Ammon's horn (tissue), 1 donor: ENCODE results near the gene CTNNA3.

Experiments
- DNase-seq: peaks from one replicate; pipeline ENCODE4 v3.0.0-alpha.2; 2016; ENCODE audit warnings: low spot score

Gene CTNNA3

GRCh38 chr10:66755474-66755873, 940.5 kb downstream of the CTNNA3 start:
- DNase-seq: no peak

- no peak for DNase-seq
These were observed 943.3 kb downstream of the CTNNA3 start for GRCh38 chr10:66752714-66753113.

- DNase-seq: no peak
These were observed 947.8 kb downstream of the CTNNA3 start for GRCh38 chr10:66748217-66748616.

GRCh38 chr10:66747451-66747850, 948.5 kb downstream of the CTNNA3 start:
- DNase-seq: no peak

DNA sequence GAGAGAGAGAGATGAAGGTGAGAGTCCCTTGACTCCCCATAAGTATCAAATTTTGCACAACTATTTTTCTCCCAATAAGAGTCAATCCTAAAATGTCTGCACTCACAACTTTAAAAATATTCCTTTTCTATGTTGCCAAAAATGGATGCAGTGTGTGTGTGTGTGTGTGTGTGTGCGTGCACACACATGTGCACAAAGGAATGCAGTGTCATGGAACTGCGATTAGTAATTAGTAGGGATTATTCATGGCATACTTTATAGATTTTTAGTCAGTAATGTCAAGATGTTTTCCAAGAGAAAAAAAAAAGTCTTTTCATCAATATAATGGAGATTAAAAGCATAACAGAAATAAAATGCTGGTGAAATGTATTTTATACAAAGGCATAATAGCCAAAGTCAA, 949.3 kb downstream of the CTNNA3 start:
- no peak for DNase-seq

DNA sequence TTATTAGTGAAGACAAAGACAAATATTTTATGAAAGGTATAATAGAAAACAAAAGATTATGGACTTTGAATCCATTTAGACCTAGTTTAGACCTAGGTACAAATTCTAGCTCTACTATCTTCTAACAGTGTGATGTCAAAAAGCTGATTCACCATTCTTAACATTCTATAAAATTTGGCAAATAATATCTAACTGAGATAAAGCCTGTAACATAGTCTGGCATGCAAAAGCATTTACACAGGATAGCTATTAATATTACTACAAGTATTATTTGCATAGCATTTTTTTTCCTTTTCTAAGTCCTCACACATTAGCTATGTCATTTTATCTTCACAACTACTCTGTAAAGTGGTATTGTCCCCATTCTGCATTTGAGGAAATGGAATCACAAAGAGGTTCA, 949.7 kb downstream of the CTNNA3 start:
- no peak for DNase-seq

GRCh38 chr10:66744915-66745314, 951.1 kb downstream of the CTNNA3 start:
- DNase-seq: no peak

DNA sequence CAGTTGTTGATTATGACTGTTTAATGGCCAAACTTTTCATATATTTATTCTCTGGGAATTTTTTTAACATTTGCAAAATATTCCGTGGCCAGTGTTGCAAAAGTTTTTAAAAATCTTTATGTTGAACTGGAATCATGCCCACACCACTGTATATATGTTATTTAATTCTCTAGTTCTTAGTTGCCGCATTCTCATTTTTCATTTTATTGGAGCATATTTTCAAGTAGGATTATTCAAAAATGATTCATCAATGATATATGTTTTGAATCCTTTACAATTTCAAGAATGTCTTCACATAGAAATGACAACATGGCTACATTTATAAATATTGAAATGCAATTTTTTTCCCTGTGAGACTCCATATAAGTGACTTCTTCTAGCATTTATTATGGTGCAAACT, 958.8 kb downstream of the CTNNA3 start:
- DNase-seq: no peak

GRCh38 chr10:66723608-66724400, 972.2 kb downstream of the CTNNA3 start:
- peak; percentile 13 for DNase-seq

- no peak for DNase-seq
These were observed 976.5 kb downstream of the CTNNA3 start for GRCh38 chr10:66719483-66719882.

DNA sequence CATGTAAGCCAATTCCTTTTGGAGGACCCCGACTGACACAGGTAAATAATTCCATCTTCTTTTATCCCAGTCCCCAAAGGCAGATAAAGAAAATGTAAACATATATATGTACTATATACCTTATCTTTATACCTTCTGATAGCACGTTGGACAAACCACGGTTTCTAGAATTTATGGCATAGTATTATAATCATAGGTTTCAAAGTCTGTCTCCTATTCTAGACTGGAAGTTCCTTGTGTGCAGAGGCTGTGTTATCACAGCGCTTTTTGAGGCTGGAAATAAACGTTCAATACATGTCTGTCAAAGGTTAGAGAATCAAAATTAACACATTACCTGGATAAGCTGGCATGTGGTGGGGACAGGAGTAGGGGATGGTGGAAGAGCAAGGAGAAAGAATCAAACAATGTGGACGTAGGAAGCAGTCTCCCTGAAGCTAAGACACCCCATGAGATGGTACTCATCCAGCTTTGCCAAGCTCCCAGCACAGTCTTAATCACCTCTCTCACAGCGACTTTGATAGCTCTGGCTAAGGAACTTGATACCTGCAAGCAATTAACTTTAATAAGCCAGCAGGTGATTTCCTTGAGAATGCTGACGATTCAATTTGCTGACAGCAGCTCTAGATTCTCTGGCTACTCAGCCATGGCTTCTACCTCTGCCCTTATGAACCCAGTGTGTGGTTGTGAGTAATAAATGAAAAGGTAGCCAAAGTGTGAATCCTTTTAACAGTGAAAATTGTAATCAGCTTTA, 978.6 kb downstream of the CTNNA3 start:
- DNase-seq: no peak

DNA sequence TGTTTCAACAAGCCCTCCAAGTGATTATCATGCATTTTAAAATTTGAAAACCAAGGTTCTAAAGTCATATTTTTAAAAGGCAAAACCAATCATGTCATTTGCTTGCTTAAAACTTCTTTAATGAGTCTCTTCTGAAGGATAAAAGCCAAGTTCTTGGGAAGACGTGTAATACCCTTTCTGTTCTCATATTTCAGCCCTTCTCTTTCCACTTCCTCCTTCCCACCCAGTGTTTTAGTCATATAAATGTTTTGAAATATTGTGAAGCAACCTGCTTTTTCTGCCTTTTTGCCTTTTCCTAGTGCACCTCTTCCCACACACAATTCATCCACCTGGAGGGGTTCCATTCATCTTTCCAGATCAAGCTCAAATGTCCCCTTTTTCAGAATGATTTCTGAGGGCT, 981.3 kb downstream of the CTNNA3 start:
- no peak for DNase-seq

- no peak for DNase-seq
These were observed 982.6 kb downstream of the CTNNA3 start for GRCh38 chr10:66713387-66713786.

- DNase-seq: no peak
These were observed 997.9 kb downstream of the CTNNA3 start for GRCh38 chr10:66698069-66698468.

DNA sequence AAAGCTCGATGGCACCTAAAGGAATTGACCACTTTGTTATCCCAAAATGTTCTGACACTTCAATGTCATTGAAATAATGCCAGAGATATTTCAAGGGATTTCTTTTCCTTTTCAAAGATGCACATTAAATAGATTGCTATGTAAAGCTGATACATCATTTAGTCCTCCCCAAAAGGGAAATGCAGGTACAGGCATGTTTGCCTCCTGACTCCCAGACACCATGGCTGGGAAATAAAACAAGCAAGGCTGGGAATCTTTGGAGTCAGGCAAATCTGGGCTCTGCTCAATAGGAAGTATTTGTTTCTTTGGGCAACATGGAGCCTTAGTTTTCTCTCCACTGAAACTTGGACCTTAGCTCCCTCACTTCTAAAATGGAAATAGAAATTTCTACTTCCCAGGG, 1000.9 kb downstream of the CTNNA3 start:
- DNase-seq: no peak

- no peak for DNase-seq
These were observed 1011.4 kb downstream of the CTNNA3 start for GRCh38 chr10:66684581-66684980.

- no peak for DNase-seq
These were observed 1015.1 kb downstream of the CTNNA3 start for GRCh38 chr10:66680886-66681285.

GRCh38 chr10:66678521-66678920, 1017.5 kb downstream of the CTNNA3 start:
- DNase-seq: no peak

DNA sequence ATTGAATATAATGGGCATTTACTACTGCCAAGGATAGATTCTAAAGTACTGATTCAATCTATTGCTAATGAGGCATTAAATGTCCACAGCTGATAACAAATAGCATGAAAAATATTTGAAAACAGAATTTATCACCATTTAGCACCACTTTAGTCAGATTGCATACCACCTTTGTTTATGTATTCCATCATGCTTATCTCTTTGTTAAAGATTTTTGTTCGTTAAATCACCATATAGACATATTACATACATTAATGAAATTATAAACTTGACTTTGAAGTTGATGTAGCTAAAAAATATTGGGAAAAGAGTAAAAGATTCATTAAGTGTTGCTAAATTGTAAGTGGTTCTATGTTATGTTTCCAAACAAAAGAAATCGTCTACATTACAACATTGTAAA, 1022.9 kb downstream of the CTNNA3 start:
- DNase-seq: no peak

DNA sequence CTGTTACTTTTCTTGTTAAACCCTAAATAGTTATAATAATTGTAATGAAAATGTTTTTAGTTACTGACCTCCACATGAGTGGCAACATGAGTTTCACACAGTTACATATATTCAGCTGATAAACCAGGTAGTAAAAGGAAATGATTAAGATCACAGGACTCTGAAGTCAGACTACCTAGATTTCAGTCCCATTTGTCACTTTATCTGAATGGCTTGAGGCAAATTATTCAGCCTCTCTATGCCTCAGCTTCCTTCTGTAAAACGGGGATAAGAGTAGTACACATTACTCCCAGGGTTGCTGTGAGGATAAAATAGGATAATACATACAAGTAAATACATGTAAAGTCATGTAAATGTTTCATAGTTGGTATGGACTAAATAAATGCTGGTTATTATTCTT, 1024.4 kb downstream of the CTNNA3 start:
- no peak for DNase-seq

- no peak for DNase-seq
These were observed 1024.9 kb downstream of the CTNNA3 start for GRCh38 chr10:66671064-66671463.

DNA sequence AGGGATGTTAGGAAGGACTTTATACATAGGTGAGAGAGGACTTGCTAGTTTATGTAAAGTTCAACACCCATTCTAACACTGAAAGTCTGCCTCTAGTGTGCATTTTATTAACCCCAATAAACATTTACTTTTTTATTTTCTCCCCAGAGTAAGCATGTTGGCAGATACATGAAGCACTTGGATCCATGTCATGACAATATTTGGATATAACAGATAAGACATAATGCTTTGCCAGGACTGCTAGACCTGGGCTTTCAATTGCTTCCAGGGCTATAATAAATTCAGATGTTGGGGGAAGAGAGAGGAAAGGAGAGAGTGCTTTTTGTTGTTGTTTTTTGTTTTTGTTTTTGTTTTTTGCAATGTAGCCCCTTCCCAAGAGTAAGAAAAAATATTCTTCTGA, 1039.5 kb downstream of the CTNNA3 start:
- DNase-seq: no peak

GRCh38 chr10:66654861-66655260, 1041.1 kb downstream of the CTNNA3 start:
- no peak for DNase-seq
